EL (cell line): Measurements from ENCODE around the gene HLA-DRA.

Experiments used
- DNase-seq: peaks from one replicate; pipeline ENCODE4 v3.0.0-alpha.2; 2016

HLA-DRA gene

DNA sequence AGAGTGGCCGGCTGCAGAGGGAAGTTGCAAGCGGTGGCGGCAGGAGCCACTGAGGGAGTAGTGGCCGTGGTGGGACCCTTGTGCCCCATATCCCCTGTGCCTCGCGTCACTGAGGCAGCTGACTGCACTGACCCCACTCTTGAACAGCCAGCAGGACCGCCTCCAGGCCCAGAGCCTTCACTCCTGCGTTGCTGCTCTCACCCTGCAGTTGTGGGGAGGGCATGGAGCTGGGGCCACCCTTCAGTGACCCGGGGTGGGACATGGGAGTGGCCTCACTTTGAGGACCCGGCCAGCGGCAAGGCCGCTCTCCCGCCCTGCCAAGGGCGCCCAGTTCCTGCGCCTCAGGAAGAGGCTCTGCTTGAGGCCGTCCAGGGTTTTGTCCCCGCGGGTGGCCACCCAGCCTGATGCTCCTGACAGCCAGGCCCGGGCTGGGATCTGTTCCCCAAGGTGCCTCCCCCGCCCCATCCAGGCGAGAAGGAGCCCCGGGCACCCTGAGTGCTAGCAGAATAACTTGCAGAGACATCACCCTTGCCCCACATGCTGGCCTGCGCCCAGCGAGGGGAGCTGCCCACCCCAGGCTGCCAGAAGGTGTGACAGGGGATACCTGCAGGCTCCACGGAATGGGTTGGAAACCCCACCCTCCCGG is 44.4 kb downstream of the HLA-DRA start:
- DNase-seq: no peak

GRCh38 chr6:32484614-32484998 is 44.9 kb downstream of the HLA-DRA start:
- no peak for DNase-seq

- DNase-seq: no peak
These were observed 48.4 kb downstream of the HLA-DRA start for GRCh38 chr6:32488083-32488482.

- DNase-seq: no peak
These were observed 52.0 kb downstream of the HLA-DRA start for GRCh38 chr6:32491700-32492099.

DNA sequence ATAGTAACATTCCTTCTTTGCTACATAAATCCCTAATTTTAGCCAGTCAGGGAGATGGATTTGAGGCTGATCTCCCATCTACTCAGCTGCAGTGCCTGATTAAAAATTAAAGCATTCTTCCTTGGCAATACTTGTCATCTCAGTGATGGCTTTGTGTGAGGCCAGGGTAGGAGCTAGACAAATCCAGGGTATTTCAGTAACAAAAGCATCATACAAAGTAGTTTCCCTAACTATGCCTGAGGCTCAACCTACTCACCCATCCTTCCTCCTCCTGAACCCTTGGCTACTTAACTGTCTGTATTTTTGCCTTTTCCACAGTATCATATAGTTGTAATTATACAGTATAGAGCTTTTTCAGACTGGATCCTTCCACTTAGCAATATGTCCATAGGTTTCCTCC is 52.7 kb downstream of the HLA-DRA start:
- DNase-seq: no peak
